Measurements from ENCODE around the gene HOXD11.
A peak's percentile ranks its signal among the peaks of the same experiment; 100 is the strongest.

The HOXD11 gene

GRCh38 chr2:176094349-176094748 lies 12.7 kb upstream of the HOXD11 start:
- no peak for DNase-seq

DNA sequence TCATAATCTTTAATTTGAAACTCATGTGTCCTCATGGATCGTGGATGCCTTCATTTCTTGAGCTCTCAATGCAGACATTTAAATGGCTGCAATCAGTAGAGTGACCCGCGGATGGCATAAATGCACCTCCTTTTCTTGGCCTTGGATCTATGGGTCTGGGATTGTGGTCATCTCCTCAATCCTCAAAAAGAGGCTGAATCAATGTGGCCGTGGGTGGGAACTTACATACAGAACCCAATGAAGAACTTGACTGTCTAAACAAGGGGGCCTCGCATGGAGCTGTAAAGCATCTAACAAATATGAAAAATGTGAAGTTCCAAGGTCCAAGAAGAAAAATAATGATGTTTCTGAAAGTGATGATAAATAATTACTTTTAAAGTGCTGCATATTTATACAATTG lies 11.7 kb upstream of the HOXD11 start:
- no peak for DNase-seq

- no peak for DNase-seq
Measured at GRCh38 chr2:176096243-176096985, 10.7 kb upstream of the HOXD11 start.

- peak; percentile 54 for DNase-seq
Measured at GRCh38 chr2:176096986-176097819, 9.9 kb upstream of the HOXD11 start.

DNA sequence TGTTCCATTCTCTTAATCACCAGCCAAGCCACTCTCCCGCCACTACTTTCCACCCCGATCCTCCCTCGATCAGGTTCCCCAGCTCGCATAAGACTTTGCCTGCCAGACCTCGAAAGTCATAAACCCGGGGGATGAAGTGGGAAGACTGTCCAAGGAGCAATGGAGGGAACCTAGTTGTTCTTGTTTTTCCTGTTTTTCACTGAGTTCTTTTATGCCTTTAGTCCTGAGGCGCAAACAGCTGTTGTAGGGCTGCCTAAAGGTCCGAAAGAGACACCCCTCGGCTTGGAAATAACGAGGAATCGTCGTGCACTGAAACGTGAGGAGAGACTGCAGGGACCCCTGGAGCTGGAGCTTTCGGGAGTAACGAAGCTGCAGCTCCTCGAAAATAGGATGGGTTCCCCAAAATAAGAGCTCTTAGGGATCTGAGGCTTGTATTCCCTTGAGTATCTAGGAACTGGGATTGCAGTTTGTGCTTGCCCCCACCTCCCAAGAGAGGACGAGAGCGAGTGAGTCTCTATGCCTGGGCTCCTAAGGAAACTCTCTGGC lies 9.2 kb upstream of the HOXD11 start:
- no peak for DNase-seq

DNA sequence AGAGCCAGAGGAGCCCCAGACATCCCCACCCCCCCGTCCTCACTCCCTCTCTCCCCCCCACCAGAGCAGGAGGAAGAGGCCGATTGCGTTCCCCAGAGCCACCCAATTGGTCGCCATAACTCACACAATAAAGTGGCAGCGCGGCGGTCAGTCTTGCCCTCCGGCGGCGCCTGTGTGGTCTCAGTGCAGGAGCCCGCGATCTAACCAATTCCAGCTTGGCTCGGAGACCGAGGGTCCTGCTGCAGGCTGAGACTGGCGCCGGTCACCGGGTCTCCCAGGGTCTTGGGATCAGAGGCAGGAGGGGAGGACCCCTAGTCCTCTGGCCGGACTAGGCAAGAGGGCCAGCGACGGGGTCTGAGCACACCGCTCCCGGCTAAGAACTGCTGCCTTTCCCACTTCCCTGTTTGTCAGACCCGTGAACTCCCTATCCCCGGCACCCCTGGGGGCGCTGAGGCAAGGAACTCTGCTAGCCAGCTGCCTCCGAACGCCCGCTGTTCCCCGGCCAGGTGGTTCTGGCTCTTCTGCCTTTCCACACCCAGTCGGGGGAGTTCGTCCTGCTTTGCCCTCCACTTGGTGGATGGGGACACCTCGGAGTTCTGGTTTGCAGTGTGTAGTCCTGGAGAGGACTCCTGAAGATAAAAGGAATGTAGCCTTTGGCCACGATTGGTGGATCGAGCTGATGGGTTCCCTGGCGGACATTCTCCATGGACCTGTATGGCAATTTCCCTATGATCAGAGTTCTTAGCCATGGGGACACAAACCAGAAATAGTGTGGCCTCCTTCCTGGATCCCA lies 8.5 kb upstream of the HOXD11 start:
- no peak for DNase-seq

DNA sequence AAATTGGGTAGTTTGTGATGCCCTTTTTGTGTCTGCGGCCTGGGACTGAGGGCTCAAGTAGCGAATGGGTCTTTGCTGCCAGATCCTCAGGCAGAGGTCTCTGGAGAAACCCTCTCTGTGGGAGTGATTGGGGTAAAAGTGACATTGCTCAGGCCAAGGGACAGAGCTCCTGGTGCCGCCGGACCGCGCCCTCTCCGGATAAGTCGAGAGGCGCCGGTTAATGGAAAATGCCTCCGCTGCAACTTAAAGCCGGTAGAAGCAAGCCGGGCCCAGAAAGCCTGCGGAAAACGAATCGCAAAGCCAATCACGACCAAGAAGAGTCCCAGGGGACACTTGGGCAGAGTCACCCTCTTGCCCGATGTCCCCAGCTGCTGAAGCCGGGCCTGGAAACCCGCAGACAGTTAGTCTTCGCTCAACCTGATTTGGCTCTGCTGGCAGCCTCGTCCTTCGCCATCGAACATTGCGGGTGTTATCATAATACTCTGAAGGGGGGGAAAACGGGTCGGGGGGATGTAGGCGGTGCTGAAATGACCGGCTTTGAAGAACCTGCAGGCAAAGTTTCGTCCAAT lies 7.8 kb upstream of the HOXD11 start:
- DNase-seq, result no peak

DNA sequence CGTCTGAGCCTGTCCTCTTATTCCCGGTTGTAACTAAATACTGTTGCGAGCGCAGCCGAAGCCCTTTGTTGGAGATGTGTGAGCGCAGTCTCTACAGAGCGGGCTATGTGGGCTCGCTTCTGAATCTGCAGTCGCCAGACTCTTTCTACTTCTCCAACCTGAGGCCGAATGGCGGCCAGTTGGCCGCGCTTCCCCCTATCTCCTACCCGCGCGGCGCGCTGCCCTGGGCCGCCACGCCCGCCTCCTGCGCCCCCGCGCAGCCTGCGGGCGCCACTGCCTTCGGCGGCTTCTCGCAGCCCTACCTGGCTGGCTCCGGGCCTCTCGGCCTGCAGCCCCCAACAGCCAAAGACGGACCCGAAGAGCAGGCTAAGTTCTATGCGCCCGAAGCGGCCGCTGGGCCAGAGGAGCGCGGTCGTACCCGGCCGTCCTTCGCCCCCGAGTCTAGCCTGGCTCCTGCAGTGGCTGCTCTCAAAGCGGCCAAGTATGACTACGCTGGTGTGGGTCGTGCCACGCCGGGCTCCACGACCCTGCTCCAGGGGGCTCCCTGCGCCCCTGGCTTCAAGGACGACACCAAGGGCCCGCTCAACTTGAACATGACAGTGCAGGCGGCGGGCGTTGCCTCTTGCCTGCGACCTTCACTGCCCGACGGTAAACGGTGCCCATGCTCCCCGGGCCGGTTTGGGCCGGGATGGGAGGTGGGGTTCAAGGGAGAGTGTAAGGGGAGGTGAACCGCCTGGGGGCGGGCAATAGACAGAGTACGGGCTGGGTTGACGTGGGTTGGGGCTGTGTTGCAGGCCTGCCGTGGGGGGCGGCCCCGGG lies 7.1 kb upstream of the HOXD11 start, which contains the start of gene HOXD12:
Gene HOXD12 (plus strand): TSS at position 68 of the 819 bp plus-strand sequence. CDS start 7 bp downstream, at position 75.
- no peak for DNase-seq

DNA sequence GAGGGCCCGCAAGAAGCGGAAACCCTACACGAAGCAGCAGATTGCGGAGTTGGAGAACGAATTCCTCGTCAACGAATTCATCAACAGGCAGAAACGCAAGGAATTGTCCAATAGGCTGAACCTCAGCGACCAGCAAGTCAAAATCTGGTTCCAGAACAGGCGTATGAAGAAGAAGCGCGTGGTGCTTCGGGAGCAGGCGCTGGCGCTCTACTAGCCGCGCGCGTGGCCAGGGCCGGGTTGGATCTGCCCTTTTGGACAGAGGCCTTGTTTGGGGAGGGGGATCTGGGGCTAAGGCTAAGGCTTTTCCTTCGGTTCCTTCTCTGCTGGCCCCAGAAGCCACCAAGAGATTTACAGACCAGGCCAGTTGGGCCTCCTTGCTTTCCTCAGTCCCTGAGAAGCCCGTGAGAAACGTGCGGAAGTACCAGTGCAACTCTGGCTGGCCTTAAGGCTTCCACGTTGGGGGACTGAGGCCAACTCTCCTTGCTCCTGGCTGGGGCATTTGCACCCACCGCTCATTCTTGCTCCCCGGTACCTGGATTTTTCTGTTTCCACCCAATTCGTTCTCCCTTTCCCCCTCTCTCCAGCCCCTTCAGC lies 6.4 kb upstream of the HOXD11 start:
- DNase-seq, result no peak

GRCh38 chr2:176101216-176101830 lies 5.8 kb upstream of the HOXD11 start:
- DNase-seq, result no peak

DNA sequence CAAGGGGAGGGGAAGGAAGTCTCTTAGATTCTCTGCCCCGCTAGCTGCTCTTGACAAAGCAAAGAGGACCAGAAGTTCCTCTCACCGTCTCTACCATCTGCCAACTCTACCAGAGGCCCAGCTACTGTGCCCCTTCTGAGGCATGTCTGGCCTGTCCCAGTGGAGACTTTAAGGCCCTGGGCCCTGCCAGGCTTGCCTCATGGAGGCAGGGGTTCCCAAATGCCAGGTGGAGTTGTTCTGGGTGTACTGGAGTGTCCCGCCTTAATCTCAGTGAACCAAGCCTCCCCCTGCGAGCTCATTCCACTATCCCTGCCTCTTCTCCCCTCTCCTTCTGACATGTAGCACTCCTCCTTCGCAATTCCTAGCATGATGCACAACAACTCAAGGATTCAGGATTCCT lies 5.2 kb upstream of the HOXD11 start:
- no peak for DNase-seq

GRCh38 chr2:176102309-176102866 lies 4.7 kb upstream of the HOXD11 start:
- no peak for DNase-seq

DNA sequence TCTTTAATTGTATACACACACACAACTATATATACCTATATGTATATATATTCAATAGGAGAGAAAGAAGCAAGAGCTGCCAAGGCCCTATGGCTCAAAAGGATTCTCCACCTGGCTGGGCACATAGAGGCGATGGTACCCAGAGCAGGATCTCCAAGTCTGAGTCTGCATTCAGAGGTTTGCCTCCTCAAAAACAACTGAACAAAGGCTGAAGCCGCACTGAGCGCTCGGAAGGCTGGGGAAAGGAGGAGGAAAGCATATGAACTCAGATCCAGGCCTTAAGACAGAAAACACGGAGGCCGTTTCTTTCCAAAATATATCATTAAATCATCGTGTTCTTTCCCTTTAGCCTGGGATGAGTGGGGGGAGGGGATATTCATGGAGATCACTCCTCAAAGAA lies 3.9 kb upstream of the HOXD11 start:
- DNase-seq, result no peak

GRCh38 chr2:176103742-176104315 lies 3.3 kb upstream of the HOXD11 start:
- no peak for DNase-seq

- peak; percentile 72 for DNase-seq
Measured at GRCh38 chr2:176104316-176105077, 2.6 kb upstream of the HOXD11 start.

DNA sequence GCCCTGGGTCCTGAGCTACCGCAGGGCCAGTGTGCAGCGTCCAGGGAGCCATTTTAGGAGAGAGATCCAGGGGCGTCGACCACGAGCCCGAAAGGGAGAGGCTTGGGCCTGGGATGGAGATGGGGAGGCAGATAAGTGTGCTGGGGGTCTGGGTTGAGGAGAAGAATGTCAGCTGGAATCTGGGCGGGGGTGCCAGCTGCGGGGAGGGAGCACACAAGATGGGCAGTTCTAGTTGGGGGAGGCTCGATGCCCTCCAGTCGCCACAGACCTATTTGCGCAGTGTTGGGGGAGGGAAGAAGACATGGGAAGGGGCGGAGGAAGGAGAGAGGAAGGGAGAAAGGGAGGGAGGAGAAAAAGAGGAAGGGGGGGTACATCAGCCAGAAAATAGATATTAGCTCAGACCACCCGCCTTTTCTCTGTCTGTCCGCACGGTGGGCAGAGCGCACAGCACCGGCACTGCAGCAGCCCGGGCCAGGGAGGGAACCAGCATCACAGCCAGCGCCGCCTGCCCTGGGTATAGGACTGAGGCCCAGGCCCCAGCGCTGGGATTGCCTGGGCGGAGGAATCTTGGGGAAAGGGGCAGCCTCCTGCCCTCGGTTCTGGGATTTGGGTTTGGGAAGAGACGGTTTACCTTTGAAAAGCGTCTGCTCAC lies 1.9 kb upstream of the HOXD11 start:
- DNase-seq, result no peak

- no peak for DNase-seq
Measured at GRCh38 chr2:176105730-176106580, 1.1 kb upstream of the HOXD11 start.

GRCh38 chr2:176107731-176108181 lies 676 bp downstream of the HOXD11 start:
- DNase-seq, result no peak

Measured in fibroblast of upper back skin (primary cell).